AG09309 (cell line): ENCODE measurements around the gene CNTN4.
"Not testable (repeated sequence)": the region's sequence is repeated elsewhere in the genome, so short reads cannot be mapped to it uniquely, and the experiment has no call there.

Experiments used
- DNase-seq: peaks from one replicate; pipeline ENCODE4 v3.0.0-alpha.2; 2010; ENCODE audit warnings: low read depth
- H3K4me3 ChIP-seq: 2 replicates; pipeline ENCODE4 v1.5.1; 2011; ENCODE audit warnings: mild to moderate bottlenecking, low read depth, low read length, moderate library complexity; ENCODE audit not compliant: control insufficient read depth
- CTCF ChIP-seq: IDR thresholded peaks from 2 replicates; pipeline ENCODE4 v1.5.1; 2011; ENCODE audit warnings: mild to moderate bottlenecking, low read depth, low read length, inconsistent platforms; ENCODE audit not compliant: insufficient read depth, control insufficient read depth; ENCODE audit errors: missing control alignments

Gene CNTN4

GRCh38 chr3:2897821-2898220 is 799.2 kb downstream of the CNTN4 start:
- TF ChIP-seq CTCF: no peak
- DNase-seq: no peak
- no peak overlapping the region for H3K4me3 ChIP-seq

- no peak for DNase-seq
- no peak overlapping the region for H3K4me3 ChIP-seq
- no peak for TF ChIP-seq CTCF
Observed at GRCh38 chr3:2898591-2899353, 800.1 kb downstream of the CNTN4 start.

GRCh38 chr3:2904054-2904453 is 805.4 kb downstream of the CNTN4 start:
- TF ChIP-seq CTCF: no peak
- no peak for DNase-seq
- no peak overlapping the region for H3K4me3 ChIP-seq

GRCh38 chr3:2908693-2909351 is 810.2 kb downstream of the CNTN4 start:
- no peak overlapping the region for H3K4me3 ChIP-seq
- DNase-seq: no peak
- TF ChIP-seq CTCF: no peak

GRCh38 chr3:2910997-2911396 is 812.3 kb downstream of the CNTN4 start:
- no peak for TF ChIP-seq CTCF
- H3K4me3 ChIP-seq: no peak overlapping the region
- DNase-seq: no peak

GRCh38 chr3:2915826-2916225 is 817.2 kb downstream of the CNTN4 start:
- no peak for DNase-seq
- no peak overlapping the region for H3K4me3 ChIP-seq
- TF ChIP-seq CTCF: no peak

GRCh38 chr3:2916640-2917039 is 818.0 kb downstream of the CNTN4 start:
- H3K4me3 ChIP-seq, DNase-seq: not testable (repeated sequence)
